HepG2 (cell line): ENCODE results near the gene IER2. TPM values are rescaled to one million over a fixed set of nuclear protein-coding genes. Genes with fewer than 3 reads are reported as not detected.

Experiments used
- CC2D1A ChIP-seq: sonication (generic); formaldehyde crosslinking; IDR thresholded peaks from 2 replicates; pipeline ENCODE4 v1.8.1; 2023; ENCODE audit warnings: mild to moderate bottlenecking, missing genetic modification reagents
- RAD21 ChIP-seq: fragments of 450-650 bp; formaldehyde crosslinking; IDR thresholded peaks from 2 replicates; pipeline ENCODE4 v1.5.0; 2020; ENCODE audit warnings: mild to moderate bottlenecking
- ZNF274 ChIP-seq: sonication (generic); formaldehyde crosslinking; IDR thresholded peaks from 2 replicates; pipeline ENCODE4 v1.5.1; 2020; ENCODE audit warnings: mild to moderate bottlenecking, missing genetic modification reagents
- ZSCAN9 ChIP-seq: IDR thresholded peaks from 2 replicates; pipeline ENCODE4 v1.6.1; 2016; ENCODE audit warnings: borderline replicate concordance
- polyA plus RNA-seq, 8 experiments: library from polyadenylated mRNA; depleted of rRNA in 3 of 8; stranded (reverse) in 7 of 8; unstranded in 1 of 8; fragments of >200 nt; fragmentation: Illumina TruSeq in 4 of 8; extraction: Trizol in 4 of 8; gene quantifications; 2 replicates each; pipeline versions ENCODE4 v1.2.1 to v1.2.3, GENCODE V29; 2011 to 2016; ENCODE audit warnings: low read depth in 4 of 8, missing spikeins in 1 of 8, mixed read lengths in 1 of 8; ENCODE audit not compliant: insufficient read depth in 1 of 8
- total RNA-seq, 5 experiments: library from RNA; depleted of rRNA; stranded (reverse); fragments of >200 nt; fragmentation: Illumina TruSeq; extraction: Trizol; gene quantifications; 2 replicates each; pipeline ENCODE4 v1.2.3, GENCODE V29; 2016; ENCODE audit warnings: low read depth in 1 of 5
- TF ChIP-seq, protein P1 (sequence below): sonication (generic); formaldehyde crosslinking; conservative IDR thresholded peaks from 2 replicates; pipeline ENCODE4 v1.4.0; 2020; ENCODE audit warnings: mild to moderate bottlenecking, missing genetic modification reagents, moderate library complexity
- TF ChIP-seq, protein P2 (sequence below): sonication (generic); formaldehyde crosslinking; IDR thresholded peaks from 2 replicates; pipeline ENCODE4 v1.5.1; 2020; ENCODE audit warnings: missing genetic modification reagents, mild to moderate bottlenecking, borderline replicate concordance
- TF ChIP-seq, protein P3 (sequence below): IDR thresholded peaks from 2 replicates; pipeline ENCODE4 v1.6.1; 2016
- TF ChIP-seq, protein P4 (sequence below): IDR thresholded peaks from 2 replicates; pipeline ENCODE4 v1.6.1; 2018; ENCODE audit warnings: missing genetic modification reagents
- TF ChIP-seq, protein P5 (sequence below): sonication (generic); formaldehyde crosslinking; IDR thresholded peaks from 2 replicates; pipeline ENCODE4 v1.4.0; 2020; ENCODE audit warnings: missing genetic modification reagents
- TF ChIP-seq, protein P6 (sequence below), 2 experiments: sonication (generic) in 1 of 2; formaldehyde crosslinking in 1 of 2; IDR thresholded peaks; 2 replicates each; pipeline versions ENCODE4 v1.4.0 to v1.6.1; 2016 to 2020; ENCODE audit warnings: borderline replicate concordance in 1 of 2, low read depth in 1 of 2, mild to moderate bottlenecking in 1 of 2, missing genetic modification reagents in 1 of 2

Gene IER2
- total and polyA plus RNA-seq, 2 of the 13 experiments (the other 11 are each of a cell fraction or from before 2014, with no cell fraction given): 10.1 to 14.3 TPM

DNA sequence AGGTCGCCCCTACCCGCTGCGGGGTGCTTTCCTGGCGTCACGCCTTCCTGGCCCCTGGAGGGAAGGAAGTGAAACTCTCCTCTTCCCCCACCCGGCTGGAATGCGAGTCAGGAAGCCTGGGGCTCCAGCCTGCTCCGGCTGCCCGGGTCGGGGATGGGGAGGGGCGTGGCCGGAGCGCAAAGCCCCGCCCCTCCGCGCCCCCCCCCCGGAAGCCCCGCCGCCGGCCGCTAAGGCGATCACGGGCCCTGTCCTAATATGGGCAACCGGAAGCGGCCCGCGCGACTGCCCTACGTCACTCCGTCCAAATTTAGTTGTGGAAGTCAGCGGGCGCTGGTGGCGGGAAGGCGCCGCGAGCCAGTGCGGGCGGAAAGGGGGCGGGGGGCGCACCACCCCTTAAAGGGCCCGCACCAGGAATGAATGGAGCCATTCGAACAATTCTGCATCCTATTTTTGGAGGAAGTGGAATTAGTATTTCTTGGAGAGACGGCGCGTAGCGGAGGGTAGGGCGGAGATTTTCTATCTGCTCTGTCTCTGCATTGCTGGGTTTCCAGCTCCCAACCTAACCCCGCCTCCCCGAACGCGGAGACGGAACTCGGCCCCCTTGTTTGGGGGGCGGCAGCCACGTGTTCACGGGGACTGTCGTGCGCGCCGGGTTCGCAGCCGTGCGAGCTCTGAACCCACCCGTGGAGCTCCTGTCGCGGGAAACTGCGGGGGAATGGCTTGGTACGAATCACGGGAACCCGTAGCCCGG is 1.6 kb downstream of the IER2 start (continued):
- peak; percentile 73 for TF ChIP-seq ZNF274 (CRISPR knock-in tag)
- TF ChIP-seq, protein P1, sequence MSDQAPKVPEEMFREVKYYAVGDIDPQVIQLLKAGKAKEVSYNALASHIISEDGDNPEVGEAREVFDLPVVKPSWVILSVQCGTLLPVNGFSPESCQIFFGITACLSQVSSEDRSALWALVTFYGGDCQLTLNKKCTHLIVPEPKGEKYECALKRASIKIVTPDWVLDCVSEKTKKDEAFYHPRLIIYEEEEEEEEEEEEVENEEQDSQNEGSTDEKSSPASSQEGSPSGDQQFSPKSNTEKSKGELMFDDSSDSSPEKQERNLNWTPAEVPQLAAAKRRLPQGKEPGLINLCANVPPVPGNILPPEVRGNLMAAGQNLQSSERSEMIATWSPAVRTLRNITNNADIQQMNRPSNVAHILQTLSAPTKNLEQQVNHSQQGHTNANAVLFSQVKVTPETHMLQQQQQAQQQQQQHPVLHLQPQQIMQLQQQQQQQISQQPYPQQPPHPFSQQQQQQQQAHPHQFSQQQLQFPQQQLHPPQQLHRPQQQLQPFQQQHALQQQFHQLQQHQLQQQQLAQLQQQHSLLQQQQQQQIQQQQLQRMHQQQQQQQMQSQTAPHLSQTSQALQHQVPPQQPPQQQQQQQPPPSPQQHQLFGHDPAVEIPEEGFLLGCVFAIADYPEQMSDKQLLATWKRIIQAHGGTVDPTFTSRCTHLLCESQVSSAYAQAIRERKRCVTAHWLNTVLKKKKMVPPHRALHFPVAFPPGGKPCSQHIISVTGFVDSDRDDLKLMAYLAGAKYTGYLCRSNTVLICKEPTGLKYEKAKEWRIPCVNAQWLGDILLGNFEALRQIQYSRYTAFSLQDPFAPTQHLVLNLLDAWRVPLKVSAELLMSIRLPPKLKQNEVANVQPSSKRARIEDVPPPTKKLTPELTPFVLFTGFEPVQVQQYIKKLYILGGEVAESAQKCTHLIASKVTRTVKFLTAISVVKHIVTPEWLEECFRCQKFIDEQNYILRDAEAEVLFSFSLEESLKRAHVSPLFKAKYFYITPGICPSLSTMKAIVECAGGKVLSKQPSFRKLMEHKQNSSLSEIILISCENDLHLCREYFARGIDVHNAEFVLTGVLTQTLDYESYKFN (CRISPR knock-in tag): peak; percentile 58
- peak; percentile 66 for TF ChIP-seq ZSCAN9
- TF ChIP-seq, protein P2, sequence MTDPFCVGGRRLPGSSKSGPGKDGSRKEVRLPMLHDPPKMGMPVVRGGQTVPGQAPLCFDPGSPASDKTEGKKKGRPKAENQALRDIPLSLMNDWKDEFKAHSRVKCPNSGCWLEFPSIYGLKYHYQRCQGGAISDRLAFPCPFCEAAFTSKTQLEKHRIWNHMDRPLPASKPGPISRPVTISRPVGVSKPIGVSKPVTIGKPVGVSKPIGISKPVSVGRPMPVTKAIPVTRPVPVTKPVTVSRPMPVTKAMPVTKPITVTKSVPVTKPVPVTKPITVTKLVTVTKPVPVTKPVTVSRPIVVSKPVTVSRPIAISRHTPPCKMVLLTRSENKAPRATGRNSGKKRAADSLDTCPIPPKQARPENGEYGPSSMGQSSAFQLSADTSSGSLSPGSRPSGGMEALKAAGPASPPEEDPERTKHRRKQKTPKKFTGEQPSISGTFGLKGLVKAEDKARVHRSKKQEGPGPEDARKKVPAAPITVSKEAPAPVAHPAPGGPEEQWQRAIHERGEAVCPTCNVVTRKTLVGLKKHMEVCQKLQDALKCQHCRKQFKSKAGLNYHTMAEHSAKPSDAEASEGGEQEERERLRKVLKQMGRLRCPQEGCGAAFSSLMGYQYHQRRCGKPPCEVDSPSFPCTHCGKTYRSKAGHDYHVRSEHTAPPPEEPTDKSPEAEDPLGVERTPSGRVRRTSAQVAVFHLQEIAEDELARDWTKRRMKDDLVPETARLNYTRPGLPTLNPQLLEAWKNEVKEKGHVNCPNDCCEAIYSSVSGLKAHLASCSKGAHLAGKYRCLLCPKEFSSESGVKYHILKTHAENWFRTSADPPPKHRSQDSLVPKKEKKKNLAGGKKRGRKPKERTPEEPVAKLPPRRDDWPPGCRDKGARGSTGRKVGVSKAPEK: no peak
- TF ChIP-seq, protein P3, sequence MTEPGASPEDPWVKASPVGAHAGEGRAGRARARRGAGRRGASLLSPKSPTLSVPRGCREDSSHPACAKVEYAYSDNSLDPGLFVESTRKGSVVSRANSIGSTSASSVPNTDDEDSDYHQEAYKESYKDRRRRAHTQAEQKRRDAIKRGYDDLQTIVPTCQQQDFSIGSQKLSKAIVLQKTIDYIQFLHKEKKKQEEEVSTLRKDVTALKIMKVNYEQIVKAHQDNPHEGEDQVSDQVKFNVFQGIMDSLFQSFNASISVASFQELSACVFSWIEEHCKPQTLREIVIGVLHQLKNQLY (CRISPR knock-in tag): peak; percentile 24; the same call in 1 of the 2 replicates
- TF ChIP-seq CC2D1A (CRISPR knock-in tag): no peak
- TF ChIP-seq, protein P4, sequence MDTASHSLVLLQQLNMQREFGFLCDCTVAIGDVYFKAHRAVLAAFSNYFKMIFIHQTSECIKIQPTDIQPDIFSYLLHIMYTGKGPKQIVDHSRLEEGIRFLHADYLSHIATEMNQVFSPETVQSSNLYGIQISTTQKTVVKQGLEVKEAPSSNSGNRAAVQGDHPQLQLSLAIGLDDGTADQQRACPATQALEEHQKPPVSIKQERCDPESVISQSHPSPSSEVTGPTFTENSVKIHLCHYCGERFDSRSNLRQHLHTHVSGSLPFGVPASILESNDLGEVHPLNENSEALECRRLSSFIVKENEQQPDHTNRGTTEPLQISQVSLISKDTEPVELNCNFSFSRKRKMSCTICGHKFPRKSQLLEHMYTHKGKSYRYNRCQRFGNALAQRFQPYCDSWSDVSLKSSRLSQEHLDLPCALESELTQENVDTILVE (CRISPR knock-in tag): peak; percentile 65; the same call in 1 of the 2 replicates
- TF ChIP-seq RAD21 (CRISPR knock-in tag): peak; percentile 60
- TF ChIP-seq, protein P5, sequence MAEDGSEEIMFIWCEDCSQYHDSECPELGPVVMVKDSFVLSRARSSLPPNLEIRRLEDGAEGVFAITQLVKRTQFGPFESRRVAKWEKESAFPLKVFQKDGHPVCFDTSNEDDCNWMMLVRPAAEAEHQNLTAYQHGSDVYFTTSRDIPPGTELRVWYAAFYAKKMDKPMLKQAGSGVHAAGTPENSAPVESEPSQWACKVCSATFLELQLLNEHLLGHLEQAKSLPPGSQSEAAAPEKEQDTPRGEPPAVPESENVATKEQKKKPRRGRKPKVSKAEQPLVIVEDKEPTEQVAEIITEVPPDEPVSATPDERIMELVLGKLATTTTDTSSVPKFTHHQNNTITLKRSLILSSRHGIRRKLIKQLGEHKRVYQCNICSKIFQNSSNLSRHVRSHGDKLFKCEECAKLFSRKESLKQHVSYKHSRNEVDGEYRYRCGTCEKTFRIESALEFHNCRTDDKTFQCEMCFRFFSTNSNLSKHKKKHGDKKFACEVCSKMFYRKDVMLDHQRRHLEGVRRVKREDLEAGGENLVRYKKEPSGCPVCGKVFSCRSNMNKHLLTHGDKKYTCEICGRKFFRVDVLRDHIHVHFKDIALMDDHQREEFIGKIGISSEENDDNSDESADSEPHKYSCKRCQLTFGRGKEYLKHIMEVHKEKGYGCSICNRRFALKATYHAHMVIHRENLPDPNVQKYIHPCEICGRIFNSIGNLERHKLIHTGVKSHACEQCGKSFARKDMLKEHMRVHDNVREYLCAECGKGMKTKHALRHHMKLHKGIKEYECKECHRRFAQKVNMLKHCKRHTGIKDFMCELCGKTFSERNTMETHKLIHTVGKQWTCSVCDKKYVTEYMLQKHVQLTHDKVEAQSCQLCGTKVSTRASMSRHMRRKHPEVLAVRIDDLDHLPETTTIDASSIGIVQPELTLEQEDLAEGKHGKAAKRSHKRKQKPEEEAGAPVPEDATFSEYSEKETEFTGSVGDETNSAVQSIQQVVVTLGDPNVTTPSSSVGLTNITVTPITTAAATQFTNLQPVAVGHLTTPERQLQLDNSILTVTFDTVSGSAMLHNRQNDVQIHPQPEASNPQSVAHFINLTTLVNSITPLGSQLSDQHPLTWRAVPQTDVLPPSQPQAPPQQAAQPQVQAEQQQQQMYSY: peak; percentile 50; the same call in 1 of the 2 replicates
- TF ChIP-seq, protein P6, sequence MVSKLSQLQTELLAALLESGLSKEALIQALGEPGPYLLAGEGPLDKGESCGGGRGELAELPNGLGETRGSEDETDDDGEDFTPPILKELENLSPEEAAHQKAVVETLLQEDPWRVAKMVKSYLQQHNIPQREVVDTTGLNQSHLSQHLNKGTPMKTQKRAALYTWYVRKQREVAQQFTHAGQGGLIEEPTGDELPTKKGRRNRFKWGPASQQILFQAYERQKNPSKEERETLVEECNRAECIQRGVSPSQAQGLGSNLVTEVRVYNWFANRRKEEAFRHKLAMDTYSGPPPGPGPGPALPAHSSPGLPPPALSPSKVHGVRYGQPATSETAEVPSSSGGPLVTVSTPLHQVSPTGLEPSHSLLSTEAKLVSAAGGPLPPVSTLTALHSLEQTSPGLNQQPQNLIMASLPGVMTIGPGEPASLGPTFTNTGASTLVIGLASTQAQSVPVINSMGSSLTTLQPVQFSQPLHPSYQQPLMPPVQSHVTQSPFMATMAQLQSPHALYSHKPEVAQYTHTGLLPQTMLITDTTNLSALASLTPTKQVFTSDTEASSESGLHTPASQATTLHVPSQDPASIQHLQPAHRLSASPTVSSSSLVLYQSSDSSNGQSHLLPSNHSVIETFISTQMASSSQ (IDR thresholded peaks at IDR 0.05; ENCODE audit: low read depth): no peak; the same call in 1 of the 2 replicates
- TF ChIP-seq, protein P6 (CRISPR knock-in tag; IDR thresholded peaks at IDR 0.05; ENCODE audit: borderline replicate concordance): 0 out of 2 replicates have a peak, but pooled peaks have one; percentile 64
